ENCODE measurements around the gene PINK1. TPM values are rescaled to one million over a fixed set of nuclear protein-coding genes. Genes with fewer than 3 reads are reported as not detected.
A peak's percentile ranks its signal among the peaks of the same experiment; 100 is the strongest.
"Not testable (repeated sequence)": the region's sequence is repeated elsewhere in the genome, so short reads cannot be mapped to it uniquely, and the experiment has no call there.

The PINK1 gene
- total RNA-seq, 2 donors from 2014 or later = 9.6 to 9.8 TPM

GRCh38 chr1:20661207-20662109 is 28.2 kb downstream of the PINK1 start, which contains the start of gene DDOST:
Gene DDOST (minus strand): TSS chr1:20661369. CDS start chr1:20661350, 19 bp downstream.
- H3K9me3 ChIP-seq (ENCODE audit: control insufficient read depth, low read length, poor library complexity, severe bottlenecking) = no peaks in the 10 kb centered on the region
- Mint-ChIP-seq H3K4me3 (peak within 1 kb of the TSS; percentile 96), H3K4me1 (peaks cover 37% of the 10 kb centered on the region), H3K27ac (peak within 1 kb of the TSS; percentile 99), H3K36me3 (ENCODE audit: low read depth) (peaks cover 3% of the 10 kb centered on the region), H3K27me3 (no peaks in the 10 kb centered on the region)
- ATAC-seq = peak; percentile 96
- DNase-seq = peak; percentile 86 to 90 (median 87)

- Mint-ChIP-seq H3K27ac (peak overlapping the region; percentile 99), H3K4me1 (peaks cover 35% of the 10 kb centered on the region), H3K36me3 (ENCODE audit: low read depth) (peaks cover 3% of the 10 kb centered on the region), H3K27me3 (no peaks in the 10 kb centered on the region), H3K4me3 (peak overlapping the region; percentile 96)
- DNase-seq (no peak), ATAC-seq (no peak)
- no peaks in the 10 kb centered on the region for H3K9me3 ChIP-seq (ENCODE audit: control insufficient read depth, low read length, poor library complexity, severe bottlenecking)
Observed at GRCh38 chr1:20662110-20662475, 28.8 kb downstream of the PINK1 start.

GRCh38 chr1:20663365-20663764 is 30.1 kb downstream of the PINK1 start:
- ATAC-seq = no peak
- Mint-ChIP-seq H3K36me3 (ENCODE audit: low read depth) (peaks cover 3% of the 10 kb centered on the region), H3K4me1 (peaks cover 33% of the 10 kb centered on the region), H3K27me3 (no peaks in the 10 kb centered on the region), H3K4me3 (peak overlapping the region; percentile 43), H3K27ac (no peak overlapping the region)
- DNase-seq = no peak
- no peaks in the 10 kb centered on the region for H3K9me3 ChIP-seq (ENCODE audit: control insufficient read depth, low read length, poor library complexity, severe bottlenecking)

- H3K27me3 Mint-ChIP-seq = no peaks in the 10 kb centered on the region
- H3K9me3 ChIP-seq (ENCODE audit: control insufficient read depth, low read length, poor library complexity, severe bottlenecking) = no peaks in the 10 kb centered on the region
- peaks cover 3% of the 10 kb centered on the region for H3K36me3 Mint-ChIP-seq (ENCODE audit: low read depth)
- H3K4me1 Mint-ChIP-seq = peaks cover 32% of the 10 kb centered on the region
- ATAC-seq (no peak), DNase-seq (no peak)
- H3K4me3 Mint-ChIP-seq = no peak overlapping the region
- no peak overlapping the region for H3K27ac Mint-ChIP-seq
Observed at GRCh38 chr1:20663969-20664715, 30.9 kb downstream of the PINK1 start.

GRCh38 chr1:20665726-20666125 is 32.5 kb downstream of the PINK1 start:
- H3K36me3 Mint-ChIP-seq (ENCODE audit: low read depth) = no peaks in the 10 kb centered on the region
- no peaks in the 10 kb centered on the region for H3K9me3 ChIP-seq (ENCODE audit: control insufficient read depth, low read length, poor library complexity, severe bottlenecking)
- no peak for DNase-seq
- H3K27me3 Mint-ChIP-seq = no peaks in the 10 kb centered on the region
- peaks cover 16% of the 10 kb centered on the region for H3K4me1 Mint-ChIP-seq
- no peak for ATAC-seq
- no peak overlapping the region for H3K27ac Mint-ChIP-seq
- H3K4me3 Mint-ChIP-seq = no peak overlapping the region

- ATAC-seq = no peak
- no peaks in the 10 kb centered on the region for H3K9me3 ChIP-seq (ENCODE audit: control insufficient read depth, low read length, poor library complexity, severe bottlenecking)
- peak overlapping the region; percentile 17 for H3K27ac Mint-ChIP-seq
- no peaks in the 10 kb centered on the region for H3K27me3 Mint-ChIP-seq
- H3K4me3 Mint-ChIP-seq = no peak overlapping the region
- no peaks in the 10 kb centered on the region for H3K36me3 Mint-ChIP-seq (ENCODE audit: low read depth)
- H3K4me1 Mint-ChIP-seq = peaks cover 13% of the 10 kb centered on the region
- no peak for DNase-seq
Observed at GRCh38 chr1:20666146-20666545, 32.9 kb downstream of the PINK1 start.

- no peaks in the 10 kb centered on the region for H3K36me3 Mint-ChIP-seq (ENCODE audit: low read depth)
- H3K4me3 Mint-ChIP-seq = no peak overlapping the region
- H3K4me1 Mint-ChIP-seq = peaks cover 11% of the 10 kb centered on the region
- H3K9me3 ChIP-seq (ENCODE audit: control insufficient read depth, low read length, poor library complexity, severe bottlenecking) = no peaks in the 10 kb centered on the region
- ATAC-seq (peak; percentile 36), DNase-seq (no peak)
- no peaks in the 10 kb centered on the region for H3K27me3 Mint-ChIP-seq
- peak overlapping the region; percentile 17 for H3K27ac Mint-ChIP-seq
Observed at GRCh38 chr1:20666804-20667203, 33.5 kb downstream of the PINK1 start.

- Mint-ChIP-seq H3K36me3 (ENCODE audit: low read depth) (peaks cover 5% of the 10 kb centered on the region), H3K27me3 (peaks cover 11% of the 10 kb centered on the region), H3K4me3 (no peak overlapping the region), H3K27ac (no peak overlapping the region), H3K4me1 (peaks cover 3% of the 10 kb centered on the region)
- DNase-seq (no peak), ATAC-seq (no peak)
- no peaks in the 10 kb centered on the region for H3K9me3 ChIP-seq (ENCODE audit: control insufficient read depth, low read length, poor library complexity, severe bottlenecking)
Observed at GRCh38 chr1:20668581-20668980, 35.3 kb downstream of the PINK1 start.

GRCh38 chr1:20670936-20671335 is 37.7 kb downstream of the PINK1 start:
- Mint-ChIP-seq H3K27me3 (peaks cover 17% of the 10 kb centered on the region), H3K36me3 (ENCODE audit: low read depth) (peaks cover 5% of the 10 kb centered on the region), H3K27ac (no peak overlapping the region), H3K4me3 (no peak overlapping the region), H3K4me1 (peaks cover 3% of the 10 kb centered on the region)
- no peak for DNase-seq
- no peak for ATAC-seq
- H3K9me3 ChIP-seq (ENCODE audit: control insufficient read depth, low read length, poor library complexity, severe bottlenecking) = no peaks in the 10 kb centered on the region

- Mint-ChIP-seq H3K36me3 (ENCODE audit: low read depth) (peaks cover 5% of the 10 kb centered on the region), H3K27me3 (peaks cover 27% of the 10 kb centered on the region), H3K4me1 (no peaks in the 10 kb centered on the region), H3K27ac (peak overlapping the region; percentile 83), H3K4me3 (no peak overlapping the region)
- H3K9me3 ChIP-seq (ENCODE audit: control insufficient read depth, low read length, poor library complexity, severe bottlenecking) = no peaks in the 10 kb centered on the region
- no peak for DNase-seq
- no peak for ATAC-seq
Observed at GRCh38 chr1:20672265-20672632, 39.0 kb downstream of the PINK1 start.

- not testable (repeated sequence) for H3K27ac Mint-ChIP-seq, ATAC-seq
Observed at GRCh38 chr1:20673626-20674025, 40.4 kb downstream of the PINK1 start.

GRCh38 chr1:20678599-20678998 is 45.3 kb downstream of the PINK1 start:
- no peaks in the 10 kb centered on the region for H3K9me3 ChIP-seq (ENCODE audit: control insufficient read depth, low read length, poor library complexity, severe bottlenecking)
- no peaks in the 10 kb centered on the region for H3K36me3 Mint-ChIP-seq (ENCODE audit: low read depth)
- peak overlapping the region; percentile 6 for H3K27ac Mint-ChIP-seq
- peaks cover 8% of the 10 kb centered on the region for H3K4me1 Mint-ChIP-seq
- ATAC-seq = no peak
- DNase-seq = no peak
- peak overlapping the region; percentile 83 for H3K4me3 Mint-ChIP-seq
- H3K27me3 Mint-ChIP-seq = peaks cover 47% of the 10 kb centered on the region

More at GRCh38 chr1:20673626-20674025, 40.4 kb downstream of the PINK1 start:
- not testable (repeated sequence) for H3K4me1 Mint-ChIP-seq; DNase-seq; H3K36me3 Mint-ChIP-seq (ENCODE audit: low read depth); H3K4me3 Mint-ChIP-seq; H3K9me3 ChIP-seq (ENCODE audit: control insufficient read depth, low read length, poor library complexity, severe bottlenecking)
- peaks cover 35% of the 10 kb centered on the region for H3K27me3 Mint-ChIP-seq

GRCh38 chr1:20680269-20680668 is 47.0 kb downstream of the PINK1 start:
- DNase-seq (no peak), ATAC-seq (no peak)
- Mint-ChIP-seq H3K27ac (no peak overlapping the region), H3K4me3 (no peak overlapping the region), H3K36me3 (ENCODE audit: low read depth) (no peaks in the 10 kb centered on the region), H3K4me1 (peaks cover 8% of the 10 kb centered on the region), H3K27me3 (peaks cover 60% of the 10 kb centered on the region)
- H3K9me3 ChIP-seq (ENCODE audit: control insufficient read depth, low read length, poor library complexity, severe bottlenecking) = no peaks in the 10 kb centered on the region
